Measurements from ENCODE around the gene KLK15. TPM values are rescaled to one million over a fixed set of nuclear protein-coding genes. Genes with fewer than 3 reads are reported as not detected.
"Not testable (repeated sequence)": the region's sequence is repeated elsewhere in the genome, so short reads cannot be mapped to it uniquely, and the experiment has no call there.

KLK15 gene
- total RNA-seq, 1 experiment from 2014 or later = not detected

GRCh38 chr19:50784710-50785109, 48.7 kb downstream of the KLK15 start:
- Mint-ChIP-seq H3K4me3 (ENCODE audit: low read depth, unreplicated experiment) (no peak overlapping the region), H3K27me3 (ENCODE audit: unreplicated experiment) (peaks cover 91% of the 10 kb centered on the region), H3K36me3 (ENCODE audit: insufficient read depth, unreplicated experiment) (peaks cover 10% of the 10 kb centered on the region), H3K4me1 (ENCODE audit: low read depth, unreplicated experiment) (no peaks in the 10 kb centered on the region), H3K27ac (ENCODE audit: unreplicated experiment) (no peak overlapping the region), H3K9me3 (ENCODE audit: low read depth, unreplicated experiment) (no peaks in the 10 kb centered on the region)
- BruUV-seq (replicated peaks) = no TSS peak
- CTCF ChIA-PET = interaction anchor here (0.5 kb wide), 1 partner anchor 310 kb away, joined by 3 read pairs; no protein-coding TSS in a partner anchor
- TF ChIP-seq CTCF (IDR thresholded peaks at IDR 0.05; ENCODE audit: unreplicated experiment) = no peak
- DNase-seq = no peak
- intact Hi-C loops (cut with micrococcal nuclease; ENCODE audit: unreplicated experiment) = no loop called here

GRCh38 chr19:50783848-50784152, 49.6 kb downstream of the KLK15 start:
- CTCF ChIA-PET = interaction anchor here (0.7 to 2.6 kb wide), 10 partner anchors 11 to 574 kb away, joined by 3 to 25 read pairs (median 8); no protein-coding TSS in a partner anchor
- H3K27me3 Mint-ChIP-seq (ENCODE audit: unreplicated experiment) = peaks cover 91% of the 10 kb centered on the region
- not testable (repeated sequence) for H3K27ac Mint-ChIP-seq (ENCODE audit: unreplicated experiment); H3K4me3 Mint-ChIP-seq (ENCODE audit: low read depth, unreplicated experiment); DNase-seq; H3K9me3 Mint-ChIP-seq (ENCODE audit: low read depth, unreplicated experiment); H3K36me3 Mint-ChIP-seq (ENCODE audit: insufficient read depth, unreplicated experiment); H3K4me1 Mint-ChIP-seq (ENCODE audit: low read depth, unreplicated experiment); BruUV-seq (replicated peaks)
- intact Hi-C loops (cut with micrococcal nuclease; ENCODE audit: unreplicated experiment) = loop anchor here (1.0 to 2.0 kb wide), 3 partner anchors 78 to 415 kb away; no protein-coding TSS in a partner anchor

- peaks cover 99% of the 10 kb centered on the region for H3K27me3 Mint-ChIP-seq (ENCODE audit: unreplicated experiment)
- H3K36me3 Mint-ChIP-seq (ENCODE audit: insufficient read depth, unreplicated experiment) = peaks cover 5% of the 10 kb centered on the region
- H3K4me1 Mint-ChIP-seq (ENCODE audit: low read depth, unreplicated experiment) = peaks cover 19% of the 10 kb centered on the region
- no peak overlapping the region for H3K27ac Mint-ChIP-seq (ENCODE audit: unreplicated experiment)
- TF ChIP-seq CTCF (IDR thresholded peaks at IDR 0.05; ENCODE audit: unreplicated experiment) = no peak
- CTCF ChIA-PET = interaction anchor here (0.6 kb wide), 1 partner anchor 245 kb away, joined by 4 read pairs; no protein-coding TSS in a partner anchor
- no TSS peak for BruUV-seq (replicated peaks)
- DNase-seq = no peak
- intact Hi-C loops (cut with micrococcal nuclease; ENCODE audit: unreplicated experiment) = no loop called here
- no peak overlapping the region for H3K4me3 Mint-ChIP-seq (ENCODE audit: low read depth, unreplicated experiment)
- H3K9me3 Mint-ChIP-seq (ENCODE audit: low read depth, unreplicated experiment) = peaks cover 3% of the 10 kb centered on the region
Measured at GRCh38 chr19:50780753-50781435, 52.5 kb downstream of the KLK15 start.

GRCh38 chr19:50779504-50780457, 53.6 kb downstream of the KLK15 start:
- no peak for DNase-seq
- CTCF ChIA-PET = interaction anchor here (0.6 to 0.9 kb wide), 3 partner anchors 25 to 349 kb away, joined by 3 to 7 read pairs (median 3); no protein-coding TSS in a partner anchor

More at GRCh38 chr19:50779504-50780457, 53.6 kb downstream of the KLK15 start:
- Mint-ChIP-seq H3K27me3 (ENCODE audit: unreplicated experiment) (peaks cover 99% of the 10 kb centered on the region), H3K9me3 (ENCODE audit: low read depth, unreplicated experiment) (peaks cover 3% of the 10 kb centered on the region), H3K4me1 (ENCODE audit: low read depth, unreplicated experiment) (peaks cover 19% of the 10 kb centered on the region), H3K4me3 (ENCODE audit: low read depth, unreplicated experiment) (no peak overlapping the region), H3K36me3 (ENCODE audit: insufficient read depth, unreplicated experiment) (peaks cover 5% of the 10 kb centered on the region), H3K27ac (ENCODE audit: unreplicated experiment) (no peak overlapping the region)
- no peak for TF ChIP-seq CTCF (IDR thresholded peaks at IDR 0.05; ENCODE audit: unreplicated experiment)
- no TSS peak for BruUV-seq (replicated peaks)
- intact Hi-C loops (cut with micrococcal nuclease; ENCODE audit: unreplicated experiment) = no loop called here

Data from Calu3 (cell line).